Nephron progenitor cell (in vitro differentiated cells): Measurements from ENCODE around the gene CLEC4F.

Source experiments
- DNase-seq: peaks from one replicate; pipeline ENCODE4 v3.0.0; 2021
- H3K27ac Mint-ChIP-seq: 2 replicates; pipeline ENCODE4 v1.8.0; 2021; ENCODE audit warnings: mild to moderate bottlenecking, moderate library complexity, mixed read lengths
- H3K27me3 Mint-ChIP-seq: 2 replicates; pipeline ENCODE4 v1.8.0; 2021; ENCODE audit warnings: mild to moderate bottlenecking, low read depth, mixed read lengths; ENCODE audit not compliant: poor library complexity
- H3K36me3 Mint-ChIP-seq: 2 replicates; pipeline ENCODE4 v1.8.0; 2021; ENCODE audit warnings: low read depth, mixed read lengths
- H3K4me1 Mint-ChIP-seq: 2 replicates; pipeline ENCODE4 v1.8.0; 2021; ENCODE audit warnings: mixed read lengths
- H3K4me3 Mint-ChIP-seq: 2 replicates; pipeline ENCODE4 v1.8.0; 2021; ENCODE audit warnings: mild to moderate bottlenecking, moderate library complexity, mixed read lengths
- H3K9me3 Mint-ChIP-seq: 2 replicates; pipeline ENCODE4 v1.8.0; 2021; ENCODE audit warnings: mild to moderate bottlenecking, moderate library complexity, mixed read lengths
- CTCF ChIP-seq: fragments of 200-600 bp; sonication (generic); IDR thresholded peaks from 2 replicates; pipeline ENCODE4 v1.5.0; 2021; ENCODE audit warnings: antibody characterized with exemption

The CLEC4F gene

GRCh38 chr2:70823249-70823648, 2.9 kb upstream of the CLEC4F start:
- H3K27me3 Mint-ChIP-seq = peaks cover 22% of the 10 kb centered on the region

DNA sequence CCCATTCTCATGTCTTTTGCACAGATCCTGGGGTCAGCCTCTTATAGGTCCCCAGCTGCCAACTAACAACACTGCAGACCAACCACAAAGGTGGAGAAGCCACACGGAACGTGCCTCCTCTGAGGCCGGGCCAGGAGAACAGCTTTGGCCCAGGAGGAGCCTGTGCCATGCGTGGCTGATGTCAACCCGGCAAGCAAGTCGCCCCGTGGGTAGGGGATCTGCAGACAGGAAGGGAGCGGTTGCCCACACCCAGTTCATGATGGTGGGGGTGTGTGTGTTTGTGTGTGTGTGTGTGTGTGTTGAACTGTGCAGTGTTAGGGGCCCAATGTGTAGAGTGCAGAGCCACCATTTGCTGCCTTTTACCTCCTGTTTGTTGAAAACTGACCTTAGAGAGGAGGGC, 2.4 kb upstream of the CLEC4F start:
- Mint-ChIP-seq H3K27ac (no peak overlapping the region), H3K4me3 (no peak overlapping the region), H3K27me3 (peaks cover 26% of the 10 kb centered on the region), H3K9me3 (no peaks in the 10 kb centered on the region), H3K4me1 (peaks cover 8% of the 10 kb centered on the region), H3K36me3 (no peaks in the 10 kb centered on the region)
- no peak for TF ChIP-seq CTCF
- DNase-seq = no peak

More at GRCh38 chr2:70823249-70823648, 2.9 kb upstream of the CLEC4F start:
- Mint-ChIP-seq H3K4me3 (no peak overlapping the region), H3K27ac (no peak overlapping the region), H3K4me1 (peaks cover 8% of the 10 kb centered on the region), H3K36me3 (no peaks in the 10 kb centered on the region), H3K9me3 (no peaks in the 10 kb centered on the region)
- no peak for DNase-seq
- TF ChIP-seq CTCF = no peak

DNA sequence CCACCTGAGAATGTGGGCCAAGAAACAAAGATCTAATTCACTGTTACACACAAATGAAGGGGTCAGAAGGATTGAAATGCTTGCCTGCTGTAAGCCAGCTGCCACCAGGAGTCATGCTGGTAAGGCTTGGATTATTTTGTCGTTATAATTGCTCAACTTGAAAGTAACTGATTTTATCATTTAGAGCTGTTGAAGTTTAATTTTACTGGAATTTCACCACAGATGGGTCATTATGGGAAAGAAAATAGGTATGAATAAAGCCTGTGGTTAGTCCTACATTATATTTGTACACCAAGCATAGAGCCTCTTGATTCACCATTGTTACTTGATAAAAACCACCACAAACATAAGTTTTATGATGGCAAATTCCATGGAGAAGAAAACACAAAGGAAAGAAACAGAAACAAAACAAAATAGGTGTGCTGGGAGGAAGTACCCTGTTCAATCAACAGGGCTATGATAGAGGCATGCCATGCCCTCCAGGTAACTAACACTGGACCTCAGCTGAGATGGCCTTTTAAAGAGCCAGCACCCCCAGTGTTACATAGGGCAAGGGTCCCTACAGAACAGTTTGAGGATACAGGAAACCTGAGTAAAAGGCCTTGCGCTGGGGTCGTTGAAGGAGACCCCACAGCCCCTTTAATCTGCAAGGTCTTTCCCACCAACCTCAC, 3.0 kb downstream of the CLEC4F start:
- no peak for TF ChIP-seq CTCF
- no peak overlapping the region for H3K27ac Mint-ChIP-seq
- H3K4me1 Mint-ChIP-seq = no peaks in the 10 kb centered on the region
- H3K9me3 Mint-ChIP-seq = no peaks in the 10 kb centered on the region
- no peak for DNase-seq
- no peaks in the 10 kb centered on the region for H3K36me3 Mint-ChIP-seq
- no peak overlapping the region for H3K4me3 Mint-ChIP-seq
- peaks cover 49% of the 10 kb centered on the region for H3K27me3 Mint-ChIP-seq

DNA sequence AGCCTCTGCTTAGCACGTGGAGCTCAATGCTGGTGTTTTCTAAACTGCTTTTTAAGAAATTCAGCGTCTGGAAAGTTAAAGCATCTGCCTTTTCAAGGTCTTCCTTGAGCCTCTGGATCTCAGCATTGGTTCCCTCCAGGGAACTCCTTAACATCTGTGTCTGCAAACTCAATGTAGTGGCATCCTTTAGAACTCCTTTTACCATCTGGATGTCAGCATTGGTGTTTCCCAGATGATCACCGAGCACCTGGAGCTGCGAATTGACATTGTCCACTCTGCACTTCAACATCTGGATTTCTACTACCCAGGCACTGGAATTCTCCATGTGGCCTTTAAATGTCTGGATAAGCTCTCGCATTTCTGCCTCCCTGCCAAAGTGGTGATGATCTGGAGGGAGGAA, 3.7 kb downstream of the CLEC4F start:
- TF ChIP-seq CTCF = no peak
- Mint-ChIP-seq H3K27ac (no peak overlapping the region), H3K36me3 (no peaks in the 10 kb centered on the region), H3K4me1 (no peaks in the 10 kb centered on the region), H3K4me3 (no peak overlapping the region), H3K9me3 (no peaks in the 10 kb centered on the region), H3K27me3 (peaks cover 56% of the 10 kb centered on the region)
- DNase-seq = no peak

- Mint-ChIP-seq H3K9me3 (no peaks in the 10 kb centered on the region), H3K4me1 (peaks cover 6% of the 10 kb centered on the region), H3K27ac (no peak overlapping the region), H3K4me3 (no peak overlapping the region), H3K27me3 (peaks cover 51% of the 10 kb centered on the region), H3K36me3 (no peaks in the 10 kb centered on the region)
- no peak for DNase-seq
- TF ChIP-seq CTCF = no peak
Observed at GRCh38 chr2:70808983-70809958, 11.1 kb downstream of the CLEC4F start.
